Astrocyte (in vitro differentiated cells and primary cell): ENCODE results near the gene FOXM1. TPM values are rescaled to one million over a fixed set of nuclear protein-coding genes. Genes with fewer than 3 reads are reported as not detected.
A peak's percentile ranks its signal among the peaks of the same experiment; 100 is the strongest.
"Not testable (repeated sequence)": the region's sequence is repeated elsewhere in the genome, so short reads cannot be mapped to it uniquely, and the experiment has no call there.

Source experiments
- DNase-seq: peaks from one replicate; pipeline ENCODE4 v3.0.0-alpha.2; 2010; ENCODE audit warnings: low read depth
- FAIRE-seq: peaks from 2 replicates; lab custom pipeline; 2011; peaks lifted over from hg19 to GRCh38; lab: Jason Lieb, UNC
- H2AFZ ChIP-seq: 2 replicates; pipeline ENCODE4 v1.6.0; 2012; ENCODE audit warnings: low read depth, low read length, inconsistent platforms
- H3K27ac ChIP-seq: 2 replicates; pipeline ENCODE4 v1.5.1; 2011; ENCODE audit warnings: low read depth, low read length, inconsistent platforms
- H3K27me3 ChIP-seq: 2 replicates; pipeline ENCODE4 v1.6.0; 2011; ENCODE audit warnings: low read length, inconsistent platforms; ENCODE audit not compliant: insufficient read depth
- H3K36me3 ChIP-seq: 2 replicates; pipeline ENCODE4 v1.5.1; 2011; ENCODE audit warnings: low read length, inconsistent platforms; ENCODE audit not compliant: insufficient read depth
- H3K4me1 ChIP-seq: 2 replicates; pipeline ENCODE4 v1.5.1; 2011; ENCODE audit warnings: low read length, inconsistent platforms; ENCODE audit not compliant: insufficient read depth
- H3K4me2 ChIP-seq: 2 replicates; pipeline ENCODE4 v1.6.0; 2012; ENCODE audit warnings: low read length, inconsistent platforms
- H3K4me3 ChIP-seq: 2 replicates; pipeline ENCODE4 v1.5.1; 2011; ENCODE audit warnings: low read depth, mild to moderate bottlenecking, low read length, inconsistent platforms; ENCODE audit not compliant: insufficient read depth
- H3K79me2 ChIP-seq: 2 replicates; pipeline ENCODE4 v1.6.0; 2012; ENCODE audit warnings: mild to moderate bottlenecking, low read length, inconsistent platforms; ENCODE audit not compliant: insufficient read depth
- H3K9ac ChIP-seq: 2 replicates; pipeline ENCODE4 v1.6.0; 2012; ENCODE audit warnings: mild to moderate bottlenecking, low read length, inconsistent platforms
- H3K9me3 ChIP-seq: 2 replicates; pipeline ENCODE4 v1.5.1; 2012; ENCODE audit warnings: low read depth, mild to moderate bottlenecking, low read length, inconsistent platforms; ENCODE audit not compliant: insufficient read depth
- H4K20me1 ChIP-seq: 2 replicates; pipeline ENCODE4 v1.6.0; 2012; ENCODE audit warnings: low read length, inconsistent platforms; ENCODE audit not compliant: insufficient read depth
- H3K27ac Mint-ChIP-seq: one replicate; pipeline ENCODE4 v1.8.0; 2021; ENCODE audit warnings: mild to moderate bottlenecking, mixed read lengths; ENCODE audit not compliant: unreplicated experiment
- H3K27me3 Mint-ChIP-seq: one replicate; pipeline ENCODE4 v1.8.0; 2021; ENCODE audit warnings: low read depth, mixed read lengths; ENCODE audit not compliant: unreplicated experiment
- H3K36me3 Mint-ChIP-seq: one replicate; pipeline ENCODE4 v1.8.0; 2021; ENCODE audit warnings: low read depth, mixed read lengths; ENCODE audit not compliant: unreplicated experiment
- H3K4me1 Mint-ChIP-seq: one replicate; pipeline ENCODE4 v1.8.0; 2021; ENCODE audit warnings: low read depth, mixed read lengths; ENCODE audit not compliant: unreplicated experiment
- H3K4me3 Mint-ChIP-seq: one replicate; pipeline ENCODE4 v1.8.0; 2021; ENCODE audit warnings: mild to moderate bottlenecking, moderate library complexity, mixed read lengths; ENCODE audit not compliant: unreplicated experiment
- H3K9me3 Mint-ChIP-seq: one replicate; pipeline ENCODE4 v1.8.0; 2021; ENCODE audit warnings: mild to moderate bottlenecking, mixed read lengths; ENCODE audit not compliant: unreplicated experiment
- EZH2 ChIP-seq: IDR thresholded peaks from 2 replicates; pipeline ENCODE4 v1.6.1; 2012; ENCODE audit warnings: mild to moderate bottlenecking, low read length, inconsistent platforms; ENCODE audit not compliant: insufficient read depth
- total RNA-seq: library from RNA; stranded (reverse); gene quantifications from 2 replicates; pipeline ENCODE4 v1.2.1, GENCODE V29; 2021
- TF ChIP-seq, protein P1 (sequence below): IDR thresholded peaks from 2 replicates; pipeline ENCODE4 v1.5.1; 2011; ENCODE audit warnings: low read depth, mild to moderate bottlenecking, inconsistent platforms, low read length, moderate library complexity; ENCODE audit not compliant: insufficient read depth

The FOXM1 gene
- total RNA-seq, 1 donor from 2014 or later: 7.1 TPM

DNA sequence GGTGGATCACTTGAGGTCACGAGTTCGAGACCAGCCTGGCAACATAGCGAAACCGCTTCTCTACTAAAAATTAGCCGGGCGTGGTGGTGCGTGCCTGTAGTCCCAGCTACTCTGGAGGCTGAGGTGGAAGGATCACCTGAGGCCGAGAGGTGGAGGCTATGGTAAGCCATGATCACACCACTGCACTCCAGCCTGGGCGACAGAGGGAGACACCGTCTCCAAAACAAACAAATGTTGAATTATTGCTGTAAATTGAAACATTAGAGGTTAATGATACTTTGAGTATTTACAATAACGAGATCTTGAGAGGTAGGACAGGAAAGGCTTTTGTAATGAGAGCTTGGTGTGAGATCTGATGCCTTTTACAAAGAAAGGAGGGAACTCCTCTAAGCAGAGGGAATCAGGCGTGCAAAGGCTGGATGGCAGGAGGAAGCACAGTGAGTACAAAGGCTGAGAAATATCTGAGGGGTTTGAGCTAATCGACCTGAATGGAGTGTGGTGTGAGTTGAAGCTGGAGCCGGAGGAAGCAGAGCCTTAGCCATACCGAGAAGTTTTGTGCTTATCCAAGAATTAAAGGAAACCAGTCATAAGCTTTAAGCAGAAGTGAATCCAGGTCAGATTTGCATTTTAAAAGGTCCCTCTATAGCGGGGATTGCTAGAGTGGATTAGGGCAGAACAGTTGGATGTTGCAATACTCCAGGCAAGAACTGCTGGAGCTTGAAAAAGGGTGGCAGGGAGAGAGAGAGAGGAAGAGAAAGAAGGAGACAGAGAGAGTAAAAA lies 1.2 kb upstream of the FOXM1 start:
- Histone ChIP-seq H3K9ac (peak overlapping the region; percentile 99), H3K36me3 (peaks cover 9% of the 10 kb centered on the region), H3K9me3 (no peaks in the 10 kb centered on the region), H3K79me2 (peaks cover 88% of the 10 kb centered on the region), H3K27me3 (no peaks in the 10 kb centered on the region), H3K4me2 (peak overlapping the region; percentile 99), H2AFZ (peak overlapping the region; percentile 99), H3K27ac (peak overlapping the region; percentile 95), H3K4me1 (peaks cover 6% of the 10 kb centered on the region), H3K4me3 (peak overlapping the region; percentile 99), H4K20me1 (no peaks in the 10 kb centered on the region)
- no peak for DNase-seq
- H3K9me3 Mint-ChIP-seq: no peaks in the 10 kb centered on the region
- H3K4me3 Mint-ChIP-seq: peak overlapping the region; percentile 97
- H3K27ac Mint-ChIP-seq: peak overlapping the region; percentile 92
- H3K4me1 Mint-ChIP-seq: peaks cover 3% of the 10 kb centered on the region
- TF ChIP-seq, protein P1, sequence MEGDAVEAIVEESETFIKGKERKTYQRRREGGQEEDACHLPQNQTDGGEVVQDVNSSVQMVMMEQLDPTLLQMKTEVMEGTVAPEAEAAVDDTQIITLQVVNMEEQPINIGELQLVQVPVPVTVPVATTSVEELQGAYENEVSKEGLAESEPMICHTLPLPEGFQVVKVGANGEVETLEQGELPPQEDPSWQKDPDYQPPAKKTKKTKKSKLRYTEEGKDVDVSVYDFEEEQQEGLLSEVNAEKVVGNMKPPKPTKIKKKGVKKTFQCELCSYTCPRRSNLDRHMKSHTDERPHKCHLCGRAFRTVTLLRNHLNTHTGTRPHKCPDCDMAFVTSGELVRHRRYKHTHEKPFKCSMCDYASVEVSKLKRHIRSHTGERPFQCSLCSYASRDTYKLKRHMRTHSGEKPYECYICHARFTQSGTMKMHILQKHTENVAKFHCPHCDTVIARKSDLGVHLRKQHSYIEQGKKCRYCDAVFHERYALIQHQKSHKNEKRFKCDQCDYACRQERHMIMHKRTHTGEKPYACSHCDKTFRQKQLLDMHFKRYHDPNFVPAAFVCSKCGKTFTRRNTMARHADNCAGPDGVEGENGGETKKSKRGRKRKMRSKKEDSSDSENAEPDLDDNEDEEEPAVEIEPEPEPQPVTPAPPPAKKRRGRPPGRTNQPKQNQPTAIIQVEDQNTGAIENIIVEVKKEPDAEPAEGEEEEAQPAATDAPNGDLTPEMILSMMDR: no peak
- no peak for TF ChIP-seq EZH2
- H3K36me3 Mint-ChIP-seq: no peaks in the 10 kb centered on the region
- H3K27me3 Mint-ChIP-seq: no peaks in the 10 kb centered on the region
- FAIRE-seq: no peak

DNA sequence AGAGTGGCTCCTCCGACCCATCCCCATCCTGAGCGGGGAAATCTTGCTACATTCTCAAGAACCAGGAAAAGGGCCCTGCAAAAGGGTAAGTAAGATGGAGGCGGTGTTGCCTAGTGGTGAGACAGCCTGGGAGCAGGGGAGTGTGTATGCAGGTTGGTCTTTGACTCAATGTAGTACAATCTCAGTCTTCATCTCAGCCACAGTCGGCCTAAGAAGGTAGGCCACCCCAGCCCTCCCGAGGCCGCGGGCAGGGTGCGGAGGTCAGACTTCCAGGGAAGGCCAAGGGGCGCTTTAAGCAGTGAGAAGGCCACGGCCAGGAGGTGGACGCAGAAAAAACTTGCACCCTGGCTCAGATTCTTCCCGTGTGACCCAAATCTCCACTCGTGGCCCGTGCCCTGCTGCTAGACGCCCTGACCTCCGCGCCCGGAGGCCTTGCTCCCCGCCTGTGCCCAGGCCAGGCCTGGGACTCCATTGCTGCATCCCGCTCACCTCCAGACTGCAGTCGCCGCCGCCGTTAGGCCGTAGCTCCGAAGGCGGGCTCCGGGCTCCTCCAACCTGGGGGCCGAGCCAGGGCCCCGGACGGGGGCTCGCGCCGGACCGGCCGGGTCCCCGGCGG lies 435 bp downstream of the FOXM1 start:
- no peak for FAIRE-seq

DNA sequence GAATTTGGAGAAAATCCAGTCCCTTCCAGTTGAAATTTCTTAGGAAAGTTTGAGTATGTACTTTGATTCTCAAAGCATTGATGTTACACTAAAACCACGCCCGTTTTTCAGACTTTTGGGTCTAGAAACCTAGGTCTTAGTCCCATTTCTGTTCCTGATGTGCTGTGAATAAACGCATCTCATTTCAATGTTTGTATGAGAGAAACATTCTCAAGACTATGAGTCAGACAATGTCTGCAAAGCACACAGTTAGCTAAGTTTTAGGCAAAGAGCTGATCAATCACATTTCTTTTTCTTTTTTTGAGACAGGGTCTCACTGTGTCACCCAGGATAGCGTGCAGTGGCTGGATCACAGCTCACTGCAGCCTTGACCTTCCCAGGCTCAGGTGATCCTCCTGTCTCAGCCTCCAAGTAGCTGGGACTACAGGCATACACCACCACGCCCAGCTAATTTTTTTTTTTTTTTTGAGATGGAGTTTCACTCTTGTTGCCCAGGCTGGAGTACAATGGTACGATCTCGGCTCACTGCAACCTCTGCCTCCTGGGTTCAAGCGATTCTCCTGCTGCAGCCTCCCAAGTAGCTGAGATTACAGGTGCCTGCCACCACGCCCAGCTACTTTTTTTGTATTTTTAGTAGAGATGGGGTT lies 7.9 kb downstream of the FOXM1 start:
- FAIRE-seq: peak; percentile 54

More for the DNA sequence above, 435 bp downstream of the FOXM1 start:
- no peaks in the 10 kb centered on the region for H3K27me3 Mint-ChIP-seq
- peak overlapping the region; percentile 83 for H3K4me3 Mint-ChIP-seq
- no peak for TF ChIP-seq EZH2
- TF ChIP-seq, protein P1: no peak
- H3K27ac ChIP-seq: peak overlapping the region; percentile 95
- H3K4me1 ChIP-seq: peaks cover 6% of the 10 kb centered on the region
- peak overlapping the region; percentile 99 for H3K4me2 ChIP-seq
- peaks cover 19% of the 10 kb centered on the region for H3K36me3 ChIP-seq
- no peaks in the 10 kb centered on the region for H3K27me3 ChIP-seq
- no peak for DNase-seq
- H3K27ac Mint-ChIP-seq: no peak overlapping the region
- H3K9me3 Mint-ChIP-seq: no peaks in the 10 kb centered on the region
- peak overlapping the region; percentile 99 for H3K4me3 ChIP-seq
- H4K20me1 ChIP-seq: no peaks in the 10 kb centered on the region
- no peaks in the 10 kb centered on the region for H3K36me3 Mint-ChIP-seq
- H2AFZ ChIP-seq: peak overlapping the region; percentile 94
- peak overlapping the region; percentile 99 for H3K9ac ChIP-seq
- no peaks in the 10 kb centered on the region for H3K9me3 ChIP-seq
- H3K4me1 Mint-ChIP-seq: peaks cover 3% of the 10 kb centered on the region
- H3K79me2 ChIP-seq: peaks cover 86% of the 10 kb centered on the region

More for the DNA sequence above, 7.9 kb downstream of the FOXM1 start:
- H4K20me1 ChIP-seq, H2AFZ ChIP-seq, H3K9me3 ChIP-seq, H3K4me1 ChIP-seq, H3K4me3 ChIP-seq, H3K36me3 Mint-ChIP-seq, H3K4me1 Mint-ChIP-seq, H3K9ac ChIP-seq, H3K27me3 Mint-ChIP-seq, H3K4me3 Mint-ChIP-seq, H3K9me3 Mint-ChIP-seq, H3K27ac ChIP-seq, H3K27me3 ChIP-seq: not testable (repeated sequence)
- DNase-seq: peak; percentile 53
- Histone ChIP-seq H3K36me3 (peaks cover 25% of the 10 kb centered on the region), H3K79me2 (peaks cover 24% of the 10 kb centered on the region), H3K4me2 (peak overlapping the region; percentile 23)
- H3K27ac Mint-ChIP-seq: peak overlapping the region; percentile 14
